ENCODE measurements around the gene MRAS.

Gene MRAS

DNA sequence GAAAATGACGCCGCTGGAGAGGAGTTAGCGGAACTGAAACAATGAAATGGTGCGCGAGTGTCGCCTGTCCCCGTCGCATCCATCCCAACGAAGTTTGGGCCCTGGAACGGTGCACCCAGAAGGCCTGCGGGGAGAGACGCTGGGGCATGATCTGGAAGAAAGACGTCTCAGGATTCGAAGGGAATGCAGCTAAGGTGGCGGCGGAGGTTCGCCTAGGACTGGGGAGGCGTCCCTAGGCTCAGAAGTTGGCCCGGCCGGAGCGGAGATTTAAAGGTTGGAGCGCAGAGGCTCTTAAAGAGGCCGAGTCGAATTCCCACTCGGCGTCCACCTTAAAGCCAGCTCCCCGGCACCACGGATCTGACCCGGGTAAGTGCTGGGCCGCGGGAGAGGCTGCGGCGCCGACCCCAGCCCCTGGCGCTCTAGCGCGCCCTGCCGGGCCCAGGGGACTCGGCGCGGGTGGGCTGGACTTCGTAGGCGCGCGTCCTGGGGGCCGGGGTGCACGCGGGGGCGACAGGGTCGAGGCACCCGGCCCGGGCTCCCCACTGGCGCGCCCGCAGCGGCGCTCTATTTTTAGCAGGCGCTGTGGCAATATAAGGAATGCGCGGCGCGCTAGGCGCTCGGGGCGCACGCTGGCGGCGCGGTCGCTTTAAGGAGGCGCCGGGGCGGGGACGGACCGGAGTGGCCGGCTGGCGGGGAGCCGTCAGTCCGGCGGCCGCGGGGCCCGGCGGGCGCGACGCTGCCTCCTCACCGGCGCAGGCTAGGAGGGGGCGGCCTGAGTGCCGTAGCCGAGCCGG, at the start of gene MRAS:
TSS of gene MRAS (plus strand) at position 620 of the 794 bp plus-strand sequence. CDS start 24,305 bp downstream, outside the sequence.
- ChIA-PET POLR2A (no interaction called here), CTCF (interaction anchor here (1.3 to 2.1 kb wide), 2 partner anchors 8 to 12 kb away, joined by 3 to 7 read pairs; no protein-coding TSS in a partner anchor)

DNA sequence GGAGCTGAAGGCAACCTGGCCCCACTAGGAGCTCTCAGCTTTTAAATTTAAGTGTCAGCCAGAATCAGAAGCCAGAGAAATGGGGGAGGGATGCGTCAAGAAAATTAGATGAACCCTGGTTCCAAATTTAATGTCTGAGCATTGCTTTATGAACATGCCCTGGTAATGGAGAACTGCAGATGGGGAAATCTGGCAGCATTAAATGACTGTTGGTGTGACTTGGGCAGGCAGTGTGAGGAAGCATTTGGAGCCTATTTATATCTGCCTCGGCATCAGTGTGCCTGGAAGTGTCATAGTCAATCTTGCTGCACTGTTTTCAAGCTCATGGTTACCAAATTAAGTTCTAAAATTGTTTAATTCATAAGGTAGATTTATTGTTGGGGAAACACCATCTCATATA, 47.7 kb upstream of the MRAS start:
- TF ChIP-seq, protein P1, sequence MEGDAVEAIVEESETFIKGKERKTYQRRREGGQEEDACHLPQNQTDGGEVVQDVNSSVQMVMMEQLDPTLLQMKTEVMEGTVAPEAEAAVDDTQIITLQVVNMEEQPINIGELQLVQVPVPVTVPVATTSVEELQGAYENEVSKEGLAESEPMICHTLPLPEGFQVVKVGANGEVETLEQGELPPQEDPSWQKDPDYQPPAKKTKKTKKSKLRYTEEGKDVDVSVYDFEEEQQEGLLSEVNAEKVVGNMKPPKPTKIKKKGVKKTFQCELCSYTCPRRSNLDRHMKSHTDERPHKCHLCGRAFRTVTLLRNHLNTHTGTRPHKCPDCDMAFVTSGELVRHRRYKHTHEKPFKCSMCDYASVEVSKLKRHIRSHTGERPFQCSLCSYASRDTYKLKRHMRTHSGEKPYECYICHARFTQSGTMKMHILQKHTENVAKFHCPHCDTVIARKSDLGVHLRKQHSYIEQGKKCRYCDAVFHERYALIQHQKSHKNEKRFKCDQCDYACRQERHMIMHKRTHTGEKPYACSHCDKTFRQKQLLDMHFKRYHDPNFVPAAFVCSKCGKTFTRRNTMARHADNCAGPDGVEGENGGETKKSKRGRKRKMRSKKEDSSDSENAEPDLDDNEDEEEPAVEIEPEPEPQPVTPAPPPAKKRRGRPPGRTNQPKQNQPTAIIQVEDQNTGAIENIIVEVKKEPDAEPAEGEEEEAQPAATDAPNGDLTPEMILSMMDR (IDR thresholded peaks at IDR 0.05; ENCODE audit: control extremely low read depth, extremely low read depth, low read depth, missing control alignments), result no peak
- no peak for DNase-seq (ENCODE audit: extremely low spot score)
- ChIA-PET POLR2A (no interaction called here), CTCF (interaction anchor here (0.9 to 1.6 kb wide), 3 partner anchors 8 to 12 kb away, joined by 3 to 5 read pairs (median 3); no protein-coding TSS in a partner anchor)

More for the DNA sequence above, at the start of gene MRAS:
- DNase-seq (ENCODE audit: extremely low spot score), result no peak
- TF ChIP-seq, protein P1 (IDR thresholded peaks at IDR 0.05; ENCODE audit: control extremely low read depth, extremely low read depth, low read depth, missing control alignments), result peak; percentile 11

DNA sequence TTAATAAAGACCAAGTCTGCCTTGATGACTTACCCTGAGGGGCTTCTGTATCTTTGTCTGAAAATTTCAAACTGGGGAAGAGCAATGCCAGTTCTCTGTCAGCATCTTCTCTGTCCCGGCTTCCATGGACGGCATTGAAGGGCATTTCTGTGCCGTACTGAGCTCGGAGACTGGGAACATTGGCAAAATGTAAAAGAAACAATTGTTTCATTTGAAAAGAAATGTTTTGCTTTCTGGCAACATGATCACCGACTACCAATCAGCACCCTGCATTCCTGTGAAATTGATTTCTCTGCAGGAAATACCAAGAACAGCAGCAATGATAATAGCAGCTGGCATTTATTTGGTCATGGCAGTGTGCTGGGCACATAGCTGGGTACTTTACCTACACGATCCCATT, 44.9 kb upstream of the MRAS start:
- ChIA-PET POLR2A (no interaction called here), CTCF (interaction anchor here (1.3 kb wide), 1 partner anchor 9 kb away, joined by 3 read pairs; no protein-coding TSS in a partner anchor)
- TF ChIP-seq, protein P1 (IDR thresholded peaks at IDR 0.05; ENCODE audit: control extremely low read depth, extremely low read depth, low read depth, missing control alignments), result no peak
- no peak for DNase-seq (ENCODE audit: extremely low spot score)

DNA sequence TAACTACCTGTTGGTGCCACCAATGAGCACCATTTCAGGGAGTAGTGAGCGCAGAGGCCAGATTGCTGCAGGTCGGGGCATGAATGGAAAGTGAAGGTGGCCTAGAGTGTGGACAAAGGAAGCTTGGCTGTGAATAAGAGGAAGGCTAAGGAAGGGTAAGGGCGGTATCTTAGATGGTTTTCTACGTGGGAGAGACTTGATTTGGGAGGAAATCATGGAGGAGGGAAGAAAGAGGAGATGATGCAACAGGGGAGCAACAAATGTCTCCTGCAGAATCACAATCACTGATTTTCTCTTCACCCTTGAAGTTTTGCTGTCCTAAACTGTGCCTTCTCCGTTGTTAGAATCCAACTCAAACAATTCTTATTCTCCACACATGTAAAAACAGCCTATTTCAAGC, 40.5 kb upstream of the MRAS start:
- POLR2A ChIA-PET, result no interaction called here
- CTCF ChIA-PET, result no interaction called here
- TF ChIP-seq, protein P1 (IDR thresholded peaks at IDR 0.05; ENCODE audit: control extremely low read depth, extremely low read depth, low read depth, missing control alignments), result no peak

DNA sequence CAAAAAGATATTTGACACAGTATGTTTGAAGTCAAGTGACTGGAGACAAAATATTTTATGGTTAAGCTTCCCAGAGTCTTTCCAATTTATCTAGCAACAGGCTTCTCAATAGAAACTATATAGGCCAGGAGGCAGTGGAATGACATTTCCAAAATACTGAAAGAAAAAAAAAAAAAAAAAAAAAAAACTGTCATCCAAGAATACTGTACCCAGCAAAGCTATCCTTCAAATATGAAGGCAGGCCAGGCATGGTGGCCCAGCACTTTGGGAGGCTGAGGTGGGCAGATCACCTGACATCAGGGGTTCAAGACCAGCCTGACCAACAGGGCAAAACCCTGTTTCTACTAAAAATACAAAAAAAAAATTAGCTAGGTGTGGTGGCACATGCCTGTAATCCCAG, 39.6 kb upstream of the MRAS start:
- CTCF ChIA-PET, result interaction anchor here (0.6 to 1.0 kb wide), 2 partner anchors 8 to 67 kb away, joined by 3 read pairs; no protein-coding TSS in a partner anchor
- POLR2A ChIA-PET, result no interaction called here
- no peak for DNase-seq (ENCODE audit: extremely low spot score)
- TF ChIP-seq, protein P1 (IDR thresholded peaks at IDR 0.05; ENCODE audit: control extremely low read depth, extremely low read depth, low read depth, missing control alignments), result no peak

More for the DNA sequence above, 40.5 kb upstream of the MRAS start:
- DNase-seq (ENCODE audit: extremely low spot score), result no peak

DNA sequence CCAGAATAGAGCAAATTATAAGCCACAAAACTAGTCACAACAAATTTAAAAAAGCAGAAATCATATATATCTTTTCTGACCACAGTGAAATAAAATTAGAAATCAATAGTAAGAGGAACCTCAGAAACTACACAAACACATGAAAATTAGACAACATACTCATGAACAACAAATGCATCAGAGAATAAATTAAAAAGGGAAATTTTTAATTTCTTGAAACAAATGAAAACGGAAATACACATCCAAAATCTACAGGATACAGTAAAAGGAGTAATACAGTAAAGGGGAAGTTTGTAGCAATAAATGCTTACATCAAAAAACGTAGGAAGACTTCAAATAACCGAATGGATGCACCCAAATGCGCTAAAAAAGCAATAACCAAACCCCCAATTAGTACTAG, 37.9 kb upstream of the MRAS start:
- no peak for DNase-seq (ENCODE audit: extremely low spot score)
- TF ChIP-seq, protein P1 (IDR thresholded peaks at IDR 0.05; ENCODE audit: control extremely low read depth, extremely low read depth, low read depth, missing control alignments), result no peak
- CTCF ChIA-PET, result no interaction called here
- POLR2A ChIA-PET, result no interaction called here

Data from GM10248 (cell line).